Cardiac muscle cell (in vitro differentiated cells and primary cell): ENCODE results near the gene CFAP65. TPM values are rescaled to one million over a fixed set of nuclear protein-coding genes. Genes with fewer than 3 reads are reported as not detected.

ENCODE experiments used
- DNase-seq, 2 donors: peaks; one replicate each; pipeline versions ENCODE4 v3.0.0 to v3.0.0-alpha.2; 2010 to 2017; ENCODE audit warnings: low read depth in 1 of 2, low spot score in 1 of 2
- H3K27ac ChIP-seq: fragments of 200-600 bp; sonication (generic); 2 replicates; pipeline ENCODE4 v1.5.1; 2016
- H3K27me3 ChIP-seq: fragments of 200-600 bp; sonication (generic); 2 replicates; pipeline ENCODE4 v1.6.0; 2016; ENCODE audit warnings: control low read depth
- H3K36me3 ChIP-seq: fragments of 200-600 bp; sonication (generic); 2 replicates; pipeline ENCODE4 v1.5.1; 2016; ENCODE audit warnings: control low read depth
- H3K4me1 ChIP-seq: fragments of 200-600 bp; sonication (generic); 2 replicates; pipeline ENCODE4 v1.8.1; 2017; ENCODE audit warnings: low read depth, mild to moderate bottlenecking, mixed run types
- H3K4me3 ChIP-seq: fragments of 200-600 bp; sonication (generic); 2 replicates; pipeline ENCODE4 v1.5.1; 2016; ENCODE audit warnings: mild to moderate bottlenecking
- H3K9me3 ChIP-seq: fragments of 200-600 bp; sonication (generic); 2 replicates; pipeline ENCODE4 v1.5.1; 2017; ENCODE audit warnings: low read depth, mild to moderate bottlenecking, control low read depth
- CTCF ChIP-seq: IDR thresholded peaks from 2 replicates; pipeline ENCODE4 v1.5.1; 2012; ENCODE audit warnings: low read depth, mild to moderate bottlenecking, low read length
- polyA plus RNA-seq: library from polyadenylated mRNA; unstranded; fragments of >200 nt; fragmentation: Nextera tagmentation; extraction: Ambion mirVana; gene quantifications from 2 replicates; pipeline ENCODE4 v1.2.1, GENCODE V29; 2016
- total RNA-seq: library from RNA; depleted of rRNA; stranded (reverse); fragments of >200 nt; gene quantifications from 2 replicates; pipeline ENCODE4 v1.2.3, GENCODE V29; 2016

The CFAP65 gene
- total and polyA plus RNA-seq, 2 experiments from 2014 or later, result 0.45 to 2.2 TPM

- peaks cover 89% of the 10 kb centered on the region for H3K27me3 ChIP-seq
- DNase-seq, result no peak
- H3K36me3 ChIP-seq, result no peaks in the 10 kb centered on the region
- H3K27ac ChIP-seq, result no peak overlapping the region
- H3K9me3 ChIP-seq, result no peaks in the 10 kb centered on the region
- H3K4me3 ChIP-seq, result no peak overlapping the region
- TF ChIP-seq CTCF, result no peak
- H3K4me1 ChIP-seq, result peaks cover 15% of the 10 kb centered on the region
Observed at GRCh38 chr2:218999021-218999880, 42.1 kb downstream of the CFAP65 start.

GRCh38 chr2:218998414-218999002, 42.8 kb downstream of the CFAP65 start:
- DNase-seq, result no peak
- no peak overlapping the region for H3K27ac ChIP-seq
- H3K36me3 ChIP-seq, result no peaks in the 10 kb centered on the region
- no peaks in the 10 kb centered on the region for H3K9me3 ChIP-seq
- no peak for TF ChIP-seq CTCF
- H3K4me3 ChIP-seq, result no peak overlapping the region
- H3K27me3 ChIP-seq, result peaks cover 89% of the 10 kb centered on the region
- H3K4me1 ChIP-seq, result peaks cover 18% of the 10 kb centered on the region

- H3K9me3 ChIP-seq, result no peaks in the 10 kb centered on the region
- H3K36me3 ChIP-seq, result no peaks in the 10 kb centered on the region
- H3K4me3 ChIP-seq, result no peak overlapping the region
- no peak overlapping the region for H3K27ac ChIP-seq
- peaks cover 16% of the 10 kb centered on the region for H3K4me1 ChIP-seq
- TF ChIP-seq CTCF, result no peak
- peaks cover 89% of the 10 kb centered on the region for H3K27me3 ChIP-seq
- DNase-seq, result no peak
Observed at GRCh38 chr2:218997731-218998130, 43.6 kb downstream of the CFAP65 start.

- Histone ChIP-seq H3K36me3 (no peaks in the 10 kb centered on the region), H3K27ac (no peak overlapping the region), H3K4me1 (peaks cover 14% of the 10 kb centered on the region), H3K9me3 (no peaks in the 10 kb centered on the region), H3K4me3 (no peak overlapping the region), H3K27me3 (peaks cover 89% of the 10 kb centered on the region)
- no peak for DNase-seq
- TF ChIP-seq CTCF, result no peak
Observed at GRCh38 chr2:218996937-218997336, 44.4 kb downstream of the CFAP65 start.

- H3K9me3 ChIP-seq, result no peaks in the 10 kb centered on the region
- no peaks in the 10 kb centered on the region for H3K36me3 ChIP-seq
- DNase-seq, result peak; percentile 87
- peak; percentile 89 for TF ChIP-seq CTCF
- peaks cover 14% of the 10 kb centered on the region for H3K4me1 ChIP-seq
- no peak overlapping the region for H3K27ac ChIP-seq
- H3K4me3 ChIP-seq, result peak overlapping the region; percentile 12
- peaks cover 89% of the 10 kb centered on the region for H3K27me3 ChIP-seq
Observed at GRCh38 chr2:218995972-218996711, 45.2 kb downstream of the CFAP65 start.
